ENCODE data around the gene ECE2.

The ECE2 gene

GRCh38 chr3:184314700-184315542 is 39.1 kb downstream of the ECE2 start:
- no peak for DNase-seq

DNA sequence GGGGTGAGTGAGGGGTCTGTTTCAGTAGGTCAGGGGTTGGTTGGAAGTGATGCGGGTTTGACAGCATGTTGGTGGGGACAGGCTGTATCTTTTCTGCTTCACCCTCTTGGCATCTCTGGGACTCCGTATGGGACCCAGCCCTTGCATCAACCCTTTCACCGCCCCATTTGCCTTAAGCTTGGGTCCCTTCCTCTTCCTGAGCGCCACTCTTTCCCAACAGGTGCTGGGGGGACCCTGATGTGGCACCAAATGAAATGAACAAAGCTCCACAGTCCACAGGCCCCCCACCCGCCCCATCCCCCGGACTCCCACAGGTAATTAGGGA is 39.7 kb downstream of the ECE2 start:
- no peak for DNase-seq

DNA sequence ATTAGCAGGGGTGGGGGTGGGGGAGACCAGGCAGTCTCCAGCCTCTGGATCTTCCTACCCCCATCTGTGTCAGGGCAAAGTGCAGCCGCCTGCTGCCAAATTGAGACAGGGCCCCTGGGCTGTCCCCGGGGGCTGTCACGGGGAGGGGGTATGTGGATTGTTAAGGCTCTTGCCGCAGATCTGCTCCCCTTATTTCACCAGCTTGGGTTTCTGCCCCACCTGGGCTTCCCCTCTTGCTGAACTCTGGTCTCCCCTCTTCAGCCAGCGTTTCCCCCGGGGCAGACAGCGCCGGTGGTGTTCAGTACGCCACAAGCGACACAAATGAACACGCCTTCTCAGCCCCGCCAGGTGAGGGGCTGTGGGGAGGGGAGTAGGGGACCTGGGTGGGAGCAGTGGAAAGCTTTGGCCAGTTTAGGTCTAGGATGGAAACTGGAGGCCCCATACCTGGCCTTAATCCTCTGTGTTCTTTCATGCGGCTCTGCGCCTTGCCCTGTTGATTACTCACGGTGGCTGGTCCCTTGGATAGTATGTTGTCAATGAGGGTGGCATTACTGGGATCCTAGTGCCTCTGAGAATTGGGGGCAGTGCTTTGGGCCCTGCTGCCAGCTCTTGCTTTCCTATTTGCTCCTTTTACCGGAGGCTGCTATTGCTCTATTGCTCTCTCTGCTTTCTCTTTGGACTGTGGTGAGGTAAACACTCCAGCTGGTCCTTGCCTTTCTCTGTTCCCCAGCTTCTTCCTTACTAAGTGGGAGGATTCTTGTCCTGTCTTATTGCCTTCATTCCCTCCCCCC is 40.2 kb downstream of the ECE2 start:
- DNase-seq, result no peak

- DNase-seq, result no peak
These were observed 41.0 kb downstream of the ECE2 start for GRCh38 chr3:184316792-184317191.

GRCh38 chr3:184317201-184317600 is 41.4 kb downstream of the ECE2 start:
- no peak for DNase-seq

DNA sequence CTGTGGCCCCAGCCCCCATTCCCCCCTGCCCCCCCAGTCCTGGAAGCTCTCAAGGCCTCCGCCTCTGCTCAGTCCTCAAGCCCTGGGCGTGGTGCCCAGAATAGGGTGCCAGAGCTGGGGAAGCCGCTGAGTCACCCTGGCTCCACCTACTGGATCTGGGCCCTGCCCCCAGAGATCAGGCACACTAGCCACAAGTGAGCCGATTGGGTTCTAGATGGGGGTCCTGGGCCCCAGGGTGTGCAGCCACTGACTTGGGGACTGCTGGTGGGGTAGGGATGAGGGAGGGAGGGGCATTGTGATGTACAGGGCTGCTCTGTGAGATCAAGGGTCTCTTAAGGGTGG is 44.3 kb downstream of the ECE2 start:
- peak; percentile 98 for DNase-seq

DNA sequence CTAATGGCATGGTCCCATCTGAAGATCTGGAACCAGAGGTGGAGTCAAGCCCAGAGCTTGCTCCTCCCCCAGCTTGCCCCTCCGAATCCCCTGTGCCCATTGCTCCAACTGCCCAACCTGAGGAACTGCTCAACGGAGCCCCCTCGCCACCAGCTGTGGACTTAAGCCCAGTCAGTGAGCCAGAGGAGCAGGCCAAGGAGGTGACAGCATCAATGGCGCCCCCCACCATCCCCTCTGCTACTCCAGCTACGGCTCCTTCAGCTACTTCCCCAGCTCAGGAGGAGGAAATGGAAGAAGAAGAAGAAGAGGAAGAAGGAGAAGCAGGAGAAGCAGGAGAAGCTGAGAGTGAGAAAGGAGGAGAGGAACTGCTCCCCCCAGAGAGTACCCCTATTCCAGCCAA is 45.8 kb downstream of the ECE2 start:
- no peak for DNase-seq

DNA sequence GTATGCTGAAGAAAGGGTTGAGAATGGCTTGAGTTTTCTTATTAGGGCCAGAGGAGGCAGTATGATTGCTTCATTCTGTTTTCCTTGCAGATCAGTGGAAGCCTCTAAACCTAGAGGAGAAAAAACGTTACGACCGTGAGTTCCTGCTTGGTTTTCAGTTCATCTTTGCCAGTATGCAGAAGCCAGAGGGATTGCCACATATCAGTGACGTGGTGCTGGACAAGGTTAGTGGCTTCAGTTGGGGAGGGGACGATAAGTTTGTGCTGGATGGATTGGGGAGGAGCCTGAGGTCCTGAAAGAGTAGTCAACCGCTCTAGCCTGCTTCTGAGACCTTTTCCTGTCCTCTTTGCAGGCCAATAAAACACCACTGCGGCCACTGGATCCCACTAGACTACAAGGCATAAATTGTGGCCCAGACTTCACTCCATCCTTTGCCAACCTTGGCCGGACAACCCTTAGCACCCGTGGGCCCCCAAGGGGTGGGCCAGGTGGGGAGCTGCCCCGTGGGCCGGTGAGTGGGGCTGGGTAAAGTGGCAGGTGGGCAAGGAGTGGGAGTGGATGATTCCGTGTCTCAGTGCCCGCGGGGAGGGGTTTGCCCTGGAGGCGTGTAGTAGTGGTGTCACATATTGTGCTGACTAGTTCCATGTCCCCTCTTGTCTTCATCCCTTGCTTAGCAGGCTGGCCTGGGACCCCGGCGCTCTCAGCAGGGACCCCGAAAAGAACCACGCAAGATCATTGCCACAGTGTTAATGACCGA is 47.1 kb downstream of the ECE2 start:
- no peak for DNase-seq

GRCh38 chr3:184323696-184324095 is 47.9 kb downstream of the ECE2 start:
- no peak for DNase-seq

DNA sequence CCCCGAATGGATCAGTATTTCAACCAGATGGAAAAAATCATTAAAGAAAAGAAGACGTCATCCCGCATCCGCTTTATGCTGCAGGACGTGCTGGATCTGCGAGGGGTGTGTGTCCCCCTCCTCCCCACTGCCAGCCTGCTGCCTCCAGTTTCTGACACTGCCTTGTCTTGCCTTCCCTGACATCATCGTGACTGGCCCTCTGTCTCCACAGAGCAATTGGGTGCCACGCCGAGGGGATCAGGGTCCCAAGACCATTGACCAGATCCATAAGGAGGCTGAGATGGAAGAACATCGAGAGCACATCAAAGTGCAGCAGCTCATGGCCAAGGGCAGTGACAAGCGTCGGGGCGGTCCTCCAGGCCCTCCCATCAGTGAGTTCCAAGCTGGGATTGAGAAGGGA is 49.4 kb downstream of the ECE2 start:
- DNase-seq, result no peak

- DNase-seq, result no peak
These were observed 50.0 kb downstream of the ECE2 start for GRCh38 chr3:184325715-184326369.

- DNase-seq, result no peak
These were observed 51.3 kb downstream of the ECE2 start for GRCh38 chr3:184327171-184327570.

DNA sequence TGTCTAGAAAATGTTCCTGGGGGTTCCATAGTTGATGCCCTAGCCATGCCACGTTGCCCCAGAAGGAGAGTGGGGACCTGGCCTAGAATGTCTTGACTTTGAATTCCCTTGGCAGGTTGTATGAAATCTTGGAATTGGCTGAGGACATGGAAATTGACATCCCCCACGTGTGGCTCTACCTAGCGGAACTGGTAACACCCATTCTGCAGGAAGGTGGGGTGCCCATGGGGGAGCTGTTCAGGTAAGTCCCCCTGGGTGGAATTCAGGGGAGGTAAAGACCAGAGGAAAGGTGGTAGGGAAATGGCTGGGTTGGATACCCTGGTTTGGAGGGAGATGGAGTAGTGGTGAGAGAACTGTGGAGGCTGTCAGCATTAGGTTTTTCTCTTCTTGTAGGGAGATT is 52.7 kb downstream of the ECE2 start:
- DNase-seq, result peak; percentile 16

- no peak for DNase-seq
These were observed 56.7 kb downstream of the ECE2 start for GRCh38 chr3:184332370-184333090.

DNA sequence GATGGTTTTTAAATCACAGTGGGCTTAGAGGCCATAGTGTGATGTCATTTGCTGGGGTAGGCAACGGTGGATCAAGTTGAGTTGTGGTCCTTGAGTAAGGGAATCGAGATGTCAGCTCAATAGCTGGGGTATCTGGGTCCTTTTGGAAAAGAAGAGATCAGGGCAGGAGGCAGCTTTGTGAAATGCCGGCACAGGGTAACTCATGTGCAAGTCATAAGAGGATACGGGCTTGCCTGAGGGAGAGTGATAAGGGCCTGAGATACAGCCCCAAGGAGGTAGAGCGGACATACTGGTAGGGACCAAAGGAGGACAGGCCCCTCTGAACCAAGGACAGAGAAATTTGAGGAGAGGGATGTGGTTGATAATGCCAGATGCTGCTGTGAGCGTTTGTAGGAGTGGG is 57.4 kb downstream of the ECE2 start:
- no peak for DNase-seq

DNA sequence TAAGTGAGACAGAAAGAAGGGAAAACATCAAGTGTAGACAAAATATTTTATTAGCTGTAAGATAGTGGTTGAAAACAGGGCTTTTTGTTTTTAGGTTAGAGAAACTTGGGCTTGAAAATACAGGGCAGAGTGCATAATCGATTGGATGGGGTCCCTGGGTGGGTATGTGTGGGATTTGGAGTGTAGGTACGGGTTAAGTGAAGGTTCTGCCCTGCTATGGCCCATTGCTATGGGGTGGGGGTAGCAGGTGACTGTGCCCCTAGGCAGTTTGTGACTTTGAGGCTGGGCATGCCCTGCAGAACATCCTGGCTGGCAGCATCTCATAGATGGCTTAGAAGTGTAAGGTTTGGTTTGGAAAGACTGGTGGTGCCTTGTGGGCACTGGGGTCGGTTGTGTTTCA is 57.9 kb downstream of the ECE2 start:
- no peak for DNase-seq

GRCh38 chr3:184334470-184335158 is 58.8 kb downstream of the ECE2 start:
- DNase-seq, result no peak

DNA sequence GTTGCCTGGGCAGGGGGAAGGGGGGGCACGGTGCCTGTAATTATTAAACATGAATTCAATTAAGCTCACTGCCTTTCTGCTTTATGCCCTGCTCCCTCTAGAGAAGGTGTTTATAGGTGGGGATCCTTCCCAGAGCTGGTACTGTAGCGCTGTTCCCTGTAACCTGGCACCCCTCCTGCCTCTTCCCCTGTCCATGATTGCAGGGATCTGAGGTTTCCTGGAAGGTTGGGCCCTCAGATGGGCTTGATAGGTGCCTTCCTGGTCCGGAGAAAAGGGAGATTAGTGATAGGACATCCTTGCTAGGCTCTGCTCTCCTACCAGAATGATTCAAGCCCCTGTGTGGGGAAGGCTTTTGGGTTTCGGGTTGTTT is 59.5 kb downstream of the ECE2 start:
- no peak for DNase-seq

- peak; percentile 93 for DNase-seq
These were observed 60.1 kb downstream of the ECE2 start for GRCh38 chr3:184335661-184336546.

GRCh38 chr3:184336547-184337398 is 61.0 kb downstream of the ECE2 start:
- peak; percentile 86 for DNase-seq
